Glutamatergic neuron (in vitro differentiated cells): ENCODE measurements around the gene PSMD9. TPM values are rescaled to one million over a fixed set of nuclear protein-coding genes. Genes with fewer than 3 reads are reported as not detected.
"Not testable (repeated sequence)": the region's sequence is repeated elsewhere in the genome, so short reads cannot be mapped to it uniquely, and the experiment has no call there.

ENCODE experiments used
- DNase-seq: peaks from one replicate; pipeline ENCODE4 v3.0.0; 2022
- H3K27ac Mint-ChIP-seq: one replicate; pipeline ENCODE4 v1.8.0; 2020; ENCODE audit warnings: mild to moderate bottlenecking, mixed read lengths, inconsistent platforms; ENCODE audit not compliant: unreplicated experiment
- H3K27me3 Mint-ChIP-seq: one replicate; pipeline ENCODE4 v1.8.0; 2020; ENCODE audit warnings: mild to moderate bottlenecking, moderate library complexity, mixed read lengths, inconsistent platforms; ENCODE audit not compliant: unreplicated experiment
- H3K36me3 Mint-ChIP-seq: one replicate; pipeline ENCODE4 v1.8.0; 2020; ENCODE audit warnings: mild to moderate bottlenecking, mixed read lengths, inconsistent platforms; ENCODE audit not compliant: unreplicated experiment
- H3K4me1 Mint-ChIP-seq: one replicate; pipeline ENCODE4 v1.8.0; 2020; ENCODE audit warnings: mild to moderate bottlenecking, low read depth, mixed read lengths, inconsistent platforms; ENCODE audit not compliant: unreplicated experiment
- H3K4me3 Mint-ChIP-seq: one replicate; pipeline ENCODE4 v1.8.0; 2020; ENCODE audit warnings: mild to moderate bottlenecking, mixed read lengths, inconsistent platforms; ENCODE audit not compliant: unreplicated experiment
- H3K9me3 Mint-ChIP-seq: one replicate; pipeline ENCODE4 v1.8.0; 2020; ENCODE audit warnings: mild to moderate bottlenecking, moderate library complexity, mixed read lengths, inconsistent platforms; ENCODE audit not compliant: unreplicated experiment
- total RNA-seq: library from RNA; stranded (reverse); fragmentation: NEBNext Ultra II Directional; extraction: Animal tissue kit (Norgen Biotek cat#: 25700); gene quantifications from one replicate; pipeline ENCODE4 v1.2.1, GENCODE V29; 2021; ENCODE audit not compliant: unreplicated experiment
- TF ChIP-seq, protein P1 (sequence below): fragments of 200-600 bp; sonication (generic); IDR thresholded peaks from one replicate; pipeline ENCODE4 v1.5.0; 2021; ENCODE audit not compliant: partially characterized antibody, unreplicated experiment

The PSMD9 gene
- total RNA-seq, 1 donor from 2014 or later = 53.2 TPM

GRCh38 chr12:121845701-121846100 is 42.9 kb upstream of the PSMD9 start:
- Mint-ChIP-seq H3K4me3 (no peak overlapping the region), H3K27ac (no peak overlapping the region), H3K27me3 (no peaks in the 10 kb centered on the region), H3K36me3 (no peaks in the 10 kb centered on the region), H3K9me3 (no peaks in the 10 kb centered on the region), H3K4me1 (no peaks in the 10 kb centered on the region)
- no peak for DNase-seq
- TF ChIP-seq, protein P1, sequence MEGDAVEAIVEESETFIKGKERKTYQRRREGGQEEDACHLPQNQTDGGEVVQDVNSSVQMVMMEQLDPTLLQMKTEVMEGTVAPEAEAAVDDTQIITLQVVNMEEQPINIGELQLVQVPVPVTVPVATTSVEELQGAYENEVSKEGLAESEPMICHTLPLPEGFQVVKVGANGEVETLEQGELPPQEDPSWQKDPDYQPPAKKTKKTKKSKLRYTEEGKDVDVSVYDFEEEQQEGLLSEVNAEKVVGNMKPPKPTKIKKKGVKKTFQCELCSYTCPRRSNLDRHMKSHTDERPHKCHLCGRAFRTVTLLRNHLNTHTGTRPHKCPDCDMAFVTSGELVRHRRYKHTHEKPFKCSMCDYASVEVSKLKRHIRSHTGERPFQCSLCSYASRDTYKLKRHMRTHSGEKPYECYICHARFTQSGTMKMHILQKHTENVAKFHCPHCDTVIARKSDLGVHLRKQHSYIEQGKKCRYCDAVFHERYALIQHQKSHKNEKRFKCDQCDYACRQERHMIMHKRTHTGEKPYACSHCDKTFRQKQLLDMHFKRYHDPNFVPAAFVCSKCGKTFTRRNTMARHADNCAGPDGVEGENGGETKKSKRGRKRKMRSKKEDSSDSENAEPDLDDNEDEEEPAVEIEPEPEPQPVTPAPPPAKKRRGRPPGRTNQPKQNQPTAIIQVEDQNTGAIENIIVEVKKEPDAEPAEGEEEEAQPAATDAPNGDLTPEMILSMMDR = no peak

- TF ChIP-seq, protein P1 = no peak
- no peaks in the 10 kb centered on the region for H3K36me3 Mint-ChIP-seq
- peaks cover 2% of the 10 kb centered on the region for H3K27me3 Mint-ChIP-seq
- no peak overlapping the region for H3K27ac Mint-ChIP-seq
- peaks cover 1% of the 10 kb centered on the region for H3K4me1 Mint-ChIP-seq
- no peaks in the 10 kb centered on the region for H3K9me3 Mint-ChIP-seq
- H3K4me3 Mint-ChIP-seq = no peak overlapping the region
- no peak for DNase-seq
Observed at GRCh38 chr12:121849211-121849610, 39.4 kb upstream of the PSMD9 start.

DNA sequence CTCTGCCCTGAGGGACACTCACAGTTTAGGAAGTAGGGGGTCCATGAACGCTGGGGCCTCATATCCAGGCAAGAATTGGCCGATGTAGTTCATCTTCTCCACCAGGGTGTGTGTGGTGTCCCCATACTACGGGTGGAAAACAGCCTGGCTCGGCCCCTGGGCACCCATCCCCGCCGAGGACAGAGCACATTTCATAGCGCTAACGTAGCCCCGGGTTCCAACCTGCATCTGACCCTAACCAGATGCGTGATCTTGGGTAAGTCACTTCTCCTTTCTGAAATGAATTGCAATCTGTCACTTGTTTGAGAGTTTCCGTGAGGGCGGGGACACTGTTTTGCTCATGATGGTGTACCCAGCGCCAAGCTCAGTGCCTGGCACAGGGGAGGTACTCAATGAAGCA is 38.9 kb upstream of the PSMD9 start:
- TF ChIP-seq, protein P1 = no peak
- Mint-ChIP-seq H3K27me3 (peaks cover 2% of the 10 kb centered on the region), H3K27ac (no peak overlapping the region), H3K9me3 (no peaks in the 10 kb centered on the region), H3K4me1 (peaks cover 1% of the 10 kb centered on the region), H3K4me3 (no peak overlapping the region), H3K36me3 (no peaks in the 10 kb centered on the region)
- DNase-seq = no peak

GRCh38 chr12:121852392-121852791 is 36.2 kb upstream of the PSMD9 start:
- not testable (repeated sequence) for H3K4me1 Mint-ChIP-seq, H3K4me3 Mint-ChIP-seq, DNase-seq, H3K27ac Mint-ChIP-seq, H3K9me3 Mint-ChIP-seq, H3K36me3 Mint-ChIP-seq, H3K27me3 Mint-ChIP-seq

GRCh38 chr12:121857322-121858246 is 31.0 kb upstream of the PSMD9 start:
- peak; percentile 20 for DNase-seq
- H3K4me1 Mint-ChIP-seq = peaks cover 1% of the 10 kb centered on the region

More at GRCh38 chr12:121857322-121858246, 31.0 kb upstream of the PSMD9 start:
- TF ChIP-seq, protein P1 = no peak
- Mint-ChIP-seq H3K27me3 (peaks cover 2% of the 10 kb centered on the region), H3K36me3 (no peaks in the 10 kb centered on the region), H3K27ac (no peak overlapping the region), H3K9me3 (peaks cover 2% of the 10 kb centered on the region), H3K4me3 (no peak overlapping the region)
